HepG2 (cell line): ENCODE measurements around the gene MAN2A2. TPM values are rescaled to one million over a fixed set of nuclear protein-coding genes. Genes with fewer than 3 reads are reported as not detected.

ENCODE experiments used
- ATAC-seq: fragments of 200-7000 bp; cut with Tn5 transposase; 3 replicates; pipeline ENCODE4 v1.9.1; 2020; ENCODE audit warnings: mild to moderate bottlenecking, moderate library complexity
- BruUV-seq: library from RNA; stranded (reverse); fragments of 400-500 nt; replicated peaks from 2 replicates; lab custom pipeline; 2021; lab: Mats Ljungman, UMichigan
- CTCF ChIA-PET: fragments of 300-600 bp; formaldehyde crosslinking; extraction: SDS; loops from one replicate; lab custom pipeline; 2021; ENCODE audit warnings: low total read pairs, inconsistent platforms, low intra/inter-chr PET ratio; lab: Yijun Ruan, JAX
- POLR2A ChIA-PET: fragments of 350-600 bp; sonication (Branson Sonifier 250); formaldehyde crosslinking; loops from one replicate; lab custom pipeline; 2020; ENCODE audit warnings: antibody characterized with exemption, inconsistent platforms; lab: Yijun Ruan, JAX
- DNase-seq: peaks from one replicate; pipeline ENCODE4 v3.0.0-alpha.2; 2015; ENCODE audit warnings: low spot score
- FAIRE-seq: peaks from 3 replicates; lab custom pipeline; 2011; peaks lifted over from hg19 to GRCh38; lab: Jason Lieb, UNC
- H2AFZ ChIP-seq: one replicate; pipeline ENCODE4 v1.6.1; 2011; ENCODE audit warnings: low read length, inconsistent platforms
- H3K27ac ChIP-seq: fragments of 300-600 bp; 3 replicates; pipeline ENCODE4 v1.8.0; 2011; ENCODE audit warnings: mixed run types, mild to moderate bottlenecking, mixed read lengths, low read length, inconsistent platforms; ENCODE audit not compliant: insufficient read depth; ENCODE audit errors: extremely low read length
- H3K27me3 ChIP-seq, 2 experiments: fragments of 200-600 bp in 1 of 2; 2 replicates in 1 of 2; 3 replicates in 1 of 2; pipeline versions ENCODE4 v1.6.0 to v1.8.0; 2011; ENCODE audit warnings: low read length in 2 of 2, mild to moderate bottlenecking in 2 of 2, moderate library complexity in 2 of 2, inconsistent platforms in 1 of 2; ENCODE audit not compliant: insufficient read depth in 2 of 2, control insufficient read depth in 1 of 2
- H3K36me3 ChIP-seq, 2 experiments: fragments of 200-600 bp in 1 of 2; replicated peaks in 1 of 2; 2 replicates in 1 of 2; 3 replicates in 1 of 2; pipeline versions ENCODE4 v1.5.1 to v1.8.0; 2011; ENCODE audit warnings: low read length in 2 of 2, inconsistent platforms in 1 of 2; ENCODE audit not compliant: insufficient read depth in 2 of 2, control insufficient read depth in 1 of 2
- H3K4me1 ChIP-seq: 2 replicates; pipeline ENCODE4 v1.5.1; 2012; ENCODE audit warnings: low read length, inconsistent platforms; ENCODE audit not compliant: insufficient read depth
- H3K4me2 ChIP-seq: 2 replicates; pipeline ENCODE4 v1.6.0; 2011; ENCODE audit warnings: low read depth, low read length, inconsistent platforms
- H3K4me3 ChIP-seq, 3 experiments: fragments of 200-600 bp in 1 of 3; sonication (generic), shearing (Covaris generic) in 1 of 3; replicated peaks in 1 of 3; 2 replicates each; pipeline ENCODE4 v1.5.1; 2011 to 2016; ENCODE audit warnings: low read length in 3 of 3, inconsistent platforms in 2 of 3, low read depth in 2 of 3, mild to moderate bottlenecking in 2 of 3, control low read depth in 1 of 3, mixed read lengths in 1 of 3; ENCODE audit not compliant: insufficient read depth in 1 of 3
- H3K79me2 ChIP-seq: one replicate; pipeline ENCODE4 v1.6.1; 2011; ENCODE audit warnings: low read length, inconsistent platforms; ENCODE audit not compliant: insufficient read depth
- H3K9ac ChIP-seq: 2 replicates; pipeline ENCODE4 v1.6.0; 2011; ENCODE audit warnings: mild to moderate bottlenecking, low read depth, low read length, inconsistent platforms; ENCODE audit not compliant: insufficient read depth
- H3K9me3 ChIP-seq: 2 replicates; pipeline ENCODE4 v1.5.1; 2012; ENCODE audit warnings: mild to moderate bottlenecking, low read length
- H4K20me1 ChIP-seq: 2 replicates; pipeline ENCODE4 v1.6.0; 2011; ENCODE audit warnings: inconsistent platforms, mild to moderate bottlenecking, low read length, moderate library complexity; ENCODE audit not compliant: insufficient read depth
- AGO2 ChIP-seq: fragments of 200-400 bp; formaldehyde crosslinking; optimal IDR thresholded peaks from 2 replicates; pipeline ENCODE3; 2017; ENCODE audit warnings: mild to moderate bottlenecking, low read depth, low read length, moderate library complexity
- RARG ChIP-seq: sonication (generic); formaldehyde crosslinking; IDR thresholded peaks from 2 replicates; pipeline ENCODE4 v1.4.0; 2020; ENCODE audit warnings: low read depth, mild to moderate bottlenecking, missing genetic modification reagents
- RORA ChIP-seq: sonication (generic); formaldehyde crosslinking; IDR thresholded peaks from 2 replicates; pipeline ENCODE4 v1.5.0; 2020; ENCODE audit warnings: mild to moderate bottlenecking, missing genetic modification reagents, moderate library complexity
- ZBTB2 ChIP-seq: sonication (generic); formaldehyde crosslinking; IDR thresholded peaks from 2 replicates; pipeline ENCODE4 v1.8.0; 2022; ENCODE audit warnings: low read depth, missing genetic modification reagents
- ZBTB38 ChIP-seq: sonication (generic); formaldehyde crosslinking; IDR thresholded peaks from 2 replicates; pipeline ENCODE4 v1.5.1; 2020; ENCODE audit warnings: mild to moderate bottlenecking, missing genetic modification reagents
- ZC3H4 ChIP-seq: sonication (generic); formaldehyde crosslinking; IDR thresholded peaks from 2 replicates; pipeline ENCODE4 v1.4.0; 2020; ENCODE audit warnings: missing genetic modification reagents, borderline replicate concordance
- ZNF205 ChIP-seq: IDR thresholded peaks from 2 replicates; pipeline ENCODE4 v1.6.1; 2018; ENCODE audit warnings: missing biosample characterization, missing genetic modification reagents
- ZNF337 ChIP-seq: sonication (generic); formaldehyde crosslinking; IDR thresholded peaks from 2 replicates; pipeline ENCODE4 v1.5.1; 2020; ENCODE audit warnings: missing genetic modification reagents, low read depth, mild to moderate bottlenecking, borderline replicate concordance
- ZNF607 ChIP-seq: sonication (generic); formaldehyde crosslinking; IDR thresholded peaks from 2 replicates; pipeline ENCODE4 v1.5.1; 2020; ENCODE audit warnings: missing genetic modification reagents, mild to moderate bottlenecking, borderline replicate concordance
- ZNF720 ChIP-seq: sonication (generic); formaldehyde crosslinking; IDR thresholded peaks from 2 replicates; pipeline ENCODE4 v1.4.0; 2020; ENCODE audit warnings: missing genetic modification reagents
- ZNF776 ChIP-seq: sonication (generic); formaldehyde crosslinking; IDR thresholded peaks from 2 replicates; pipeline ENCODE4 v1.4.0; 2020; ENCODE audit warnings: mild to moderate bottlenecking, missing genetic modification reagents
- ZSCAN31 ChIP-seq: sonication (generic); formaldehyde crosslinking; IDR thresholded peaks from 2 replicates; pipeline ENCODE4 v1.5.0; 2020; ENCODE audit warnings: low read depth, mild to moderate bottlenecking, missing genetic modification reagents
- WGBS: methylation state at CpG from one replicate; pipeline ENCODE4 v1.1.6; 2017; ENCODE audit warnings: low lambda C conversion rate; 5-methylcytosine and 5-hydroxymethylcytosine counted together
- in situ Hi-C: cut with HindIII; loops from 2 replicates; pipeline ENCODE4 v1.10.0; 2017; ENCODE audit warnings: low pct_unique_long_range_greater_than_20kb; ENCODE audit not compliant: extremely low pct_ligation_motif_present
- intact Hi-C: fragments of 100-400 bp; cut with micrococcal nuclease; formaldehyde crosslinking; loops from one replicate; pipeline ENCODE4 v1.10.0; 2022; ENCODE audit not compliant: unreplicated experiment
- polyA plus RNA-seq, 8 experiments: library from polyadenylated mRNA; depleted of rRNA in 3 of 8; stranded (reverse) in 7 of 8; unstranded in 1 of 8; fragments of >200 nt; fragmentation: Illumina TruSeq in 4 of 8; extraction: Trizol in 4 of 8; gene quantifications; 2 replicates each; pipeline versions ENCODE4 v1.2.1 to v1.2.3, GENCODE V29; 2011 to 2016; ENCODE audit warnings: low read depth in 4 of 8, missing spikeins in 1 of 8, mixed read lengths in 1 of 8; ENCODE audit not compliant: insufficient read depth in 1 of 8
- total RNA-seq, 5 experiments: library from RNA; depleted of rRNA; stranded (reverse); fragments of >200 nt; fragmentation: Illumina TruSeq; extraction: Trizol; gene quantifications; 2 replicates each; pipeline ENCODE4 v1.2.3, GENCODE V29; 2016; ENCODE audit warnings: low read depth in 1 of 5
- TF ChIP-seq, protein P1 (sequence below): sonication (generic); formaldehyde crosslinking; IDR thresholded peaks from 2 replicates; pipeline ENCODE4 v1.4.0; 2020; ENCODE audit warnings: missing genetic modification reagents

Gene MAN2A2
- total and polyA plus RNA-seq, 2 of the 13 experiments (the other 11 are each of a cell fraction or from before 2014, with no cell fraction given), result 17.5 to 51.5 TPM

DNA sequence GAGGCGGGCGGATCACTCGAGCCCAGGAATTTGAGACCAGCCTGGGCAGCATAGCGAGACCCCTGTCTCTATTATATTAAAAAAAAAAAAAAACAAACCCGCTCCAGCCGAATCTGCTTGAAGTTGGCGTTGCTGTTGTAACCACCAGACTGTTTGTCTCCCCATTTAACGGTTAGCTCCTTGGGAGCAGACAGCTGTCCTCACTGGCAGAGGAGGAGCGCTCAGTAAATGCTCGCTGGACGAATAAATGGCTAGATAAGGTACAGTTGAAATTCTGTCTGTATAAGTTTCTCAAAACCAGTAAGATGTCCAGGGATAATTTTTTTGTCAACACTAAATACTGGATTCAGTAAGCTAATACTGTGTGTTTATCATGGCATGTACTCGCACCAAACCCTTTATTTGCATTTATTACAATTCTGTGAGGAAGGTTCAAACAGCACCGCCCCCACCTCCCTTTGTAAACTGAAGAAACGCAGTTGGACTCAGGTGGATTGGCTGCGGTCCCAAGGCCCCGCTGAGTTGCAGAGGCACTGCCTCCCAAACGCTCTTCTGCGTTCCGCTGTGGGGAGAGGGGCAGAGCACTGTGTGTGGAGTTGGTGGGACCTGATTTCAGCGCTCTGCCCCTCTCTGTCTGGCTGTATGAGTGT is 52.6 kb downstream of the MAN2A2 start:
- Histone ChIP-seq H3K79me2 (peaks cover 9% of the 10 kb centered on the region), H3K9ac (peak overlapping the region; percentile 97), H3K9me3 (no peaks in the 10 kb centered on the region), H3K4me1 (peaks cover 11% of the 10 kb centered on the region), H3K4me2 (peak overlapping the region; percentile 83), H3K27ac (peak overlapping the region; percentile 97), H4K20me1 (no peaks in the 10 kb centered on the region), H3K27me3 (no peaks in the 10 kb centered on the region), H2AFZ (no peak overlapping the region), H3K4me3 (peak overlapping the region; percentile 60 to 77 (median 65))
- WGBS, result 11% methylated on average over 12 of the region's 20 CpGs
- DNase-seq (peak; percentile 35), ATAC-seq (no peak), FAIRE-seq (peak; percentile 4)
- intact Hi-C loops, result loop anchor here (2.0 to 5.0 kb wide), 2 partner anchors 21 to 77 kb away; partner anchors contain the start of gene UNC45A
- CTCF ChIA-PET, result no interaction called here
- BruUV-seq, result no TSS peak
- POLR2A ChIA-PET, result no interaction called here
- no peak for TF ChIP-seq ZNF607 (CRISPR knock-in tag)
- TF ChIP-seq ZNF776 (CRISPR knock-in tag), result no peak
- TF ChIP-seq ZSCAN31, result 0 out of 2 replicates have a peak, but pooled peaks have one; percentile 6
- 0 out of 2 replicates have a peak, but pooled peaks have one; percentile 38 for TF ChIP-seq ZBTB38
- TF ChIP-seq ZNF205 (CRISPR knock-in tag), result 0 out of 2 replicates have a peak, but pooled peaks have one; percentile 28
- TF ChIP-seq, all 625 proteins: peak for 3
- H3K36me3 ChIP-seq, result peaks cover 16 to 44% of the 10 kb centered on the region in 2 experiments; a peak in 4 of 5 replicates
- in situ Hi-C loops, result no loop called here

DNA sequence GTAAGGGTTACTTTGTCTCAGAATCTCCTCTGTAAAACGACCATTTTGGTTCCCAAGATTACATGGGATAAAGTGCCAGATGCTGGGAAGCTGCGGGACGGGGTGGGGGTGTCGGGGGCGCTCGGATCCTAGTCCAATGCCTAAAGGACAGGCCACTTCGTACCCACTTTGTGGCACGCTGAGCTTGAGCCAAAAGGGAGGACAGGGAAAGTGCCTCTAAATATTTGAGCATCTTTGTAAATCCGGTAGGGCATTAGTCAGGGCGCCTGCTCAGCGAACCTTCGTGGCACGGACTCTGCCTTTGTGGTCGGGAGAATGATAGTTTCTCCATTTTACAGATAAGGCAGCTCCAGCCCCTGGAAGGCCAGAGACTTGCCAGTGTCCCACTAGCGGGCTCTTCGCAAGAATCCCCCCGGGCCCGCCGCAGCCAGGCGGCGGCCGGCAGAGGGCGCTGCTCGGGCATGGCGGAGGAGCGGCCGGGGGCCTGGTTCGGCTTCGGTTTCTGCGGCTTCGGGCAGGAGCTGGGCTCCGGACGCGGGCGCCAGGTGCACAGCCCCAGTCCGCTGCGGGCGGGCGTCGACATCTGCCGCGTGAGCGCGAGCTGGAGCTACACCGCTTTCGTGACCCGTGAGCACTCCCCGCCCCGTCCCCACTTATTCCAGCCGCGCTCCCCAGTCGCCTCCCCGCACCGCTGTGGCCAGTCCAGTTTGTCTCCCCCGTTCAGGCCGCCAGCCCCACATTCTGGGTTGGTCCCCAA is 53.4 kb downstream of the MAN2A2 start:
- FAIRE-seq (no peak), ATAC-seq (no peak), DNase-seq (no peak)
- ChIA-PET CTCF (no interaction called here), POLR2A (no interaction called here)
- no peaks in the 10 kb centered on the region for H3K9me3 ChIP-seq
- H3K4me3 ChIP-seq, result peak overlapping the region in 2 of 3 experiments; percentile 65 to 77; a peak in 4 of 6 replicates
- H4K20me1 ChIP-seq, result no peaks in the 10 kb centered on the region
- 96% methylated on average over 25 of the region's 56 CpGs for WGBS
- peak overlapping the region; percentile 97 for H3K27ac ChIP-seq
- BruUV-seq, result no TSS peak
- H3K4me2 ChIP-seq, result peak overlapping the region; percentile 83
- H3K9ac ChIP-seq, result peak overlapping the region; percentile 97; the same call in 1 of the 2 replicates
- H2AFZ ChIP-seq, result no peak overlapping the region
- intact Hi-C loops, result loop anchor here (5.0 kb wide), 1 partner anchor 76 kb away; no protein-coding TSS in a partner anchor
- peaks cover 9% of the 10 kb centered on the region for H3K79me2 ChIP-seq
- H3K4me1 ChIP-seq, result peaks cover 11% of the 10 kb centered on the region
- H3K36me3 ChIP-seq, result peaks cover 19 to 44% of the 10 kb centered on the region in 2 experiments; a peak in 4 of 5 replicates
- no peaks in the 10 kb centered on the region for H3K27me3 ChIP-seq
- in situ Hi-C loops, result no loop called here
- TF ChIP-seq ZNF720 (CRISPR knock-in tag), result no peak
- TF ChIP-seq ZNF337 (CRISPR knock-in tag), result no peak
- no peak for TF ChIP-seq ZBTB2 (CRISPR knock-in tag)
- TF ChIP-seq ZC3H4 (CRISPR knock-in tag), result 0 out of 2 replicates have a peak, but pooled peaks have one; percentile 27
- TF ChIP-seq, protein P1, sequence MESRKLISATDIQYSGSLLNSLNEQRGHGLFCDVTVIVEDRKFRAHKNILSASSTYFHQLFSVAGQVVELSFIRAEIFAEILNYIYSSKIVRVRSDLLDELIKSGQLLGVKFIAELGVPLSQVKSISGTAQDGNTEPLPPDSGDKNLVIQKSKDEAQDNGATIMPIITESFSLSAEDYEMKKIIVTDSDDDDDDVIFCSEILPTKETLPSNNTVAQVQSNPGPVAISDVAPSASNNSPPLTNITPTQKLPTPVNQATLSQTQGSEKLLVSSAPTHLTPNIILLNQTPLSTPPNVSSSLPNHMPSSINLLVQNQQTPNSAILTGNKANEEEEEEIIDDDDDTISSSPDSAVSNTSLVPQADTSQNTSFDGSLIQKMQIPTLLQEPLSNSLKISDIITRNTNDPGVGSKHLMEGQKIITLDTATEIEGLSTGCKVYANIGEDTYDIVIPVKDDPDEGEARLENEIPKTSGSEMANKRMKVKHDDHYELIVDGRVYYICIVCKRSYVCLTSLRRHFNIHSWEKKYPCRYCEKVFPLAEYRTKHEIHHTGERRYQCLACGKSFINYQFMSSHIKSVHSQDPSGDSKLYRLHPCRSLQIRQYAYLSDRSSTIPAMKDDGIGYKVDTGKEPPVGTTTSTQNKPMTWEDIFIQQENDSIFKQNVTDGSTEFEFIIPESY (CRISPR knock-in tag), result peak; percentile 87
- no peak for TF ChIP-seq RORA (CRISPR knock-in tag)
- peak; percentile 35 for TF ChIP-seq AGO2
- no peak for TF ChIP-seq RARG
